Esophagus muscularis mucosa (tissue), 4 donors: ENCODE results near the gene WRAP53.

Source experiments
- EP300 ChIP-seq: sonication (generic); formaldehyde crosslinking; IDR thresholded peaks from one replicate; pipeline ENCODE4 v1.6.1; 2017; ENCODE audit warnings: antibody characterized with exemption
- POLR2A ChIP-seq: fragments of 450-650 bp; IDR thresholded peaks from one replicate; pipeline ENCODE4 v1.6.1; 2017; ENCODE audit warnings: antibody characterized with exemption, moderate library complexity, mild to moderate bottlenecking, low read depth
- POLR2AphosphoS5 ChIP-seq, 2 donors: sonication (generic); formaldehyde crosslinking; IDR thresholded peaks; one replicate each; pipeline ENCODE4 v1.6.1; 2017; ENCODE audit warnings: antibody characterized with exemption in 2 of 2
- TF ChIP-seq, protein P1 (sequence below), 3 experiments: fragments of 200-600 bp in 2 of 3; fragments of 450-650 bp in 1 of 3; sonication (generic) in 2 of 3; IDR thresholded peaks; one replicate each; pipeline ENCODE4 v1.5.1; 2017 to 2019; ENCODE audit warnings: antibody characterized with exemption in 3 of 3, mild to moderate bottlenecking in 2 of 3, moderate library complexity in 1 of 3

DNA sequence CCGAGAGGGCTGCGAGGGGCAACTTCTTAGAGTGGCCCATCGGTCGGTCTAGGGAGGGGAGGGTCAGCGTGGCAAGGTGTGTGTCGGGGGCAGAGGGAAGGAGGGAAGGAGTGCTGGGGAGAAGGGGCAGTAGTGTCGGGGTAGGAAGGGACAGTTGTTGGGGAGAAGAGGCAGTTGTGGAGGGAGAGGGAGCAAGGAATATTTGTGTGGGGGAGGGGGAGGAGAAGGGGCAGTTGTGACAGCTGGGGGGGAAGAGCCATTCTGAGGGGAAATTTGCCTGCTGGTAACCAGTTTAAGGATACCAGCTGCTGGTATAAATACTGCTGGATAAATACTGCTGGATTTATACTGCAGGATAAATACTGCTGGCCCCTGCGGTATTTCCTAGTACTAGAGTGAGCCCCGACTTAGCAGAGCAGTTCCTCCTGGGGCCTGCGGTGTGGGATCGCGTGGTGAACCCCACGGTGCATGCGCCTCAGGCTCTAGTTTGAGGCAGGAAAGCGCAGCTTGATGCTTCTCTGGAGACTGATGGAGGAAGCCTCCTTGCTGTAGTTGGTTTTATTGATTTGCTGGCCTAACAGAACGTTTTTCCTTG lies 29.6 kb downstream of the WRAP53 start:
- TF ChIP-seq POLR2A (no peak), EP300 (no peak), POLR2AphosphoS5 (IDR thresholded peaks at IDR 0.05) (no peak)
- TF ChIP-seq, protein P1, sequence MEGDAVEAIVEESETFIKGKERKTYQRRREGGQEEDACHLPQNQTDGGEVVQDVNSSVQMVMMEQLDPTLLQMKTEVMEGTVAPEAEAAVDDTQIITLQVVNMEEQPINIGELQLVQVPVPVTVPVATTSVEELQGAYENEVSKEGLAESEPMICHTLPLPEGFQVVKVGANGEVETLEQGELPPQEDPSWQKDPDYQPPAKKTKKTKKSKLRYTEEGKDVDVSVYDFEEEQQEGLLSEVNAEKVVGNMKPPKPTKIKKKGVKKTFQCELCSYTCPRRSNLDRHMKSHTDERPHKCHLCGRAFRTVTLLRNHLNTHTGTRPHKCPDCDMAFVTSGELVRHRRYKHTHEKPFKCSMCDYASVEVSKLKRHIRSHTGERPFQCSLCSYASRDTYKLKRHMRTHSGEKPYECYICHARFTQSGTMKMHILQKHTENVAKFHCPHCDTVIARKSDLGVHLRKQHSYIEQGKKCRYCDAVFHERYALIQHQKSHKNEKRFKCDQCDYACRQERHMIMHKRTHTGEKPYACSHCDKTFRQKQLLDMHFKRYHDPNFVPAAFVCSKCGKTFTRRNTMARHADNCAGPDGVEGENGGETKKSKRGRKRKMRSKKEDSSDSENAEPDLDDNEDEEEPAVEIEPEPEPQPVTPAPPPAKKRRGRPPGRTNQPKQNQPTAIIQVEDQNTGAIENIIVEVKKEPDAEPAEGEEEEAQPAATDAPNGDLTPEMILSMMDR (IDR thresholded peaks at IDR 0.05): no peak
